NK-92 (cell line): ENCODE measurements around the gene EHD4.

ENCODE experiments used
- DNase-seq: peaks from one replicate; lab custom pipeline; 2025; ENCODE audit not compliant: unreplicated experiment; lab: John Stamatoyannopoulos, UW

The EHD4 gene

GRCh38 chr15:41995476-41995855, 23.1 kb upstream of the EHD4 start:
- no peak for DNase-seq

- DNase-seq: no peak
Observed at GRCh38 chr15:41994772-41995475, 22.6 kb upstream of the EHD4 start.

GRCh38 chr15:41994171-41994650, 21.9 kb upstream of the EHD4 start:
- DNase-seq: no peak

DNA sequence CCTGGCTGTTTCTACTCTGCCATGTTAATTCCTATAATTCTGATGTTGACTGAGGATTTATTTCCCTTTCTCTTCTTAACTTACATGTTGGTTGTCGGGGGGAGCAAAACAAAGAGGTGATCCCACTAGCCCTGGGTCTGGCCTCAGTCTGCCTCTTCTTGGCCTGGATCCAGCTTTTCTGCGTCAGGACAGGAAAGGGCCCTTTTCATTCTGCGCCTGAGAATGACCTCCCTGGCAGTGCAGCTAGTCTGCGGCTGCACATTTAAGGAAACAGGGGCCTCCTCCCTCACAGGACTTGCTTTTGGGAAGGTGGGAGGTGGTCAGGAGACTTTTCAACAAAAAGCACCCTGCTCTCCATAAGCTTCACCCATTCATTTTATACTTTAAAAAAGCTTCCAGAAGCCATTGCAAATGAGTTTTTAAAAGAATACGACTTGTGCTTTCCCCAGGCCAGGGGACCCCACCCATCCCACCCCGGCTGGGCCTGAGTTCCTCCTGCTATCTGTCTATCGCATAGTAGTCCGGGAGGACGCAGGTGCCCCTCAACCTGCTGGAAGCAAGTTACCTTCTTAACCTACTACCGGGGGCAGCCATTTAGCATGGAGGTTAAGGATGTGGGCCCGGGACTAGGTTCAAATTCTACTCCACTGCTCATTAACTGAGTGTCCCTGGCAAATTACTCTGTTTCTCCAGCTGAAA, 21.3 kb upstream of the EHD4 start:
- DNase-seq: no peak

- DNase-seq: no peak
Observed at GRCh38 chr15:41992803-41993190, 20.4 kb upstream of the EHD4 start.

DNA sequence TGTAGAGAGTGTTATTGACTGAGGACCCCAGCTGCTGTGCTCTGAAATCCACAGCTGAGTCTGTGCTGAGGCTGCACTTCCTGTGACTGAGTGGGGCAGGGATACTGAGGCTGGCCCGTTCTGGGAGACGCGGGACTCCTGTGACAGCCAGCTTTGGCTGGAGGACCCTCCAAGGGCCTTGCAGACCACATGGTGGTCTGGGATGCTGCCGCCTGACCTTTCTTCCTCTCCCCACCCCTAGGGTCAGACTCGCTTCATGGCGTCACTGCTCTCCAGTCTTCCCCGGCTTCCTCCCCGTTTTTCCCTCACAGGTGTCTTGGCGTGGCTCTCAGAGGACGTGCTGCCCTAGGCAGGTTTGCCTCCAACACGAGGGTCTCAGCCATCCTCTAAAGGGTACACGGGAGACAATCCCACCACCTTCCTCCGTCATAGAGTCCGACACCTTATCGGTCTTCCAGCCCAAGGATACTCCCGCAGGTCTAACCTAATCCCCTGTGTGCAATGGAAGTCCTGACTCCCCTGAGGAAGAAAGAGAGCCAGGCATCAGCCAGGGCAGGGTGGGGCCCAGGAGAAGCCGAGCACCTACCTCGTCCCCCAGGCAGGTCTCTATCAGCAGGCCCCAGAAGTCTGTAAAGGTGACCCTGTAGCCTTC, 19.9 kb upstream of the EHD4 start:
- DNase-seq: no peak

DNA sequence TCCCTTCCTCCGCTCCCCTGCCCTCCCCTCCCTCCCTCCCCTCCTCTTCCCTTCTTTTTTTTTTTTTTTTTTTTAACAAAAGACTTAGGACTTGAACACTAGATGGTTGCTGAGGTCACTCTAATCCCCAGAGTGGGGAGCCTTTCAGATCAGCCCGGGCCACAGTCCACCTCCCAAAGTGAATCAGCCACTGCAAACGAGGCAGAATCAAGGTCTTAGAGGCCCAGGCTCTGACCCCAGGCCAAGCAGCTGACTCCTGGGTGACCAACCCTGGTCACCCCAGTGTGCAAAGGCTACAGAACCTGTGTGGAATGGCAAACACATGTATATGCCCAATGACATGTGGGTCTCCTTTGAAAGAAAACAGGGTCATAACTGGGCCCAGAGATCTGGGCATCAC, 18.3 kb upstream of the EHD4 start:
- DNase-seq: no peak

DNA sequence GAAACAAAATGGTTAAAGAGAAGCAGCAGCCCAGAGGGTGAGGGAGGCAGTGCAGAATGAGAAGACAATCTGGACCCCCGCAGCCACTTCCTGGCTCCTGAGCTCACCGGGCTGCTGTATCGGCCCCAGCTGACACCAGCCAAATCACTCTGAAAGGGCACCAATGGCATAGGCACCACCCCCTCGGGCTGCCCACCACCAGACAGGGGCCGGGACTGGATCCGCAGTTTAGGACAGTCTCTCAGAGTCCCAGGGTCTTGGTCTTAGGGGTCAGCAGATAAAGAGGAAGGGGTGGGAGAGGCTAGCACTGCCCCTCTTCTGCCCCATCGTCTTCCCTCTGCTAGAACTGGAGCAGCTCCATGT, 17.9 kb upstream of the EHD4 start:
- no peak for DNase-seq

- no peak for DNase-seq
Observed at GRCh38 chr15:41989573-41990242, 17.4 kb upstream of the EHD4 start.

GRCh38 chr15:41988896-41989572, 16.7 kb upstream of the EHD4 start:
- DNase-seq: no peak

DNA sequence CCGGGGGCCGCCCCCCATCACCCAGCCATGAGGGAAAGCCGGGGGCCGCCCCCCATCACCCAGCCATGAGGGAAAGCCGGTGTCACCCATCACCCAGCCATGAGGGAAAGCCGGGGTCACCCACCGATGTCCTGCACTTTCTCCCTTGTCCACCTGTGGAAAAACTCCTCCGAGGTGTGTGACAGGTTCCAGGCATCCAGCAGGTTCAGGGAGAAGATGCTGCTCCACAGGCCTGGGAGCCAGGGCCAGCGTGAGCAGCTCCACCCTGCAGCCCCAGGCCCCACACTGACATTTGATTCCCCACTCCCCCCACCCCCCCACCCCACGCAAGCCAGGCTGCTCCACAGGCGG, 15.5 kb upstream of the EHD4 start:
- DNase-seq: no peak

GRCh38 chr15:41987246-41987924, 15.0 kb upstream of the EHD4 start:
- no peak for DNase-seq

- DNase-seq: no peak
Observed at GRCh38 chr15:41985236-41986160, 13.1 kb upstream of the EHD4 start.

DNA sequence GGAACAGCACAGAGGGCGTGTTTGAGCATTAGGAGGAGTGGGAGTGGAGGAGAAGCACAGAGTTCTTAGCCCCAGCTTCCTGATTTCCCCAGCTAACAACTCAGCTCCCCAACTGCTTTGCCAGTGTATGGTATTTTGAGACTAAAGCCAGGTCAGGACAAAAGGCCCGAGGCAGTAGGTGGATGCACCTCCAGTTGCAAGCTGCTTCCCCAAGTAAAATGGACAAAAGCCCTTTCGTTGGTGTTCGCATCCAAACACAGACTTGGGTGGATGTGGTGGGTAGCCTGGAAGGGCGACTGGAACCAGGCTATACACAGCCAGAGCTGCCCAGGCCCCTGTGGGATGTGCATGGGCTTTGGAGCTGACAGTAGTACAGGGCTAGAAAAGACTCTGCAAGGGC, 12.3 kb upstream of the EHD4 start:
- no peak for DNase-seq

DNA sequence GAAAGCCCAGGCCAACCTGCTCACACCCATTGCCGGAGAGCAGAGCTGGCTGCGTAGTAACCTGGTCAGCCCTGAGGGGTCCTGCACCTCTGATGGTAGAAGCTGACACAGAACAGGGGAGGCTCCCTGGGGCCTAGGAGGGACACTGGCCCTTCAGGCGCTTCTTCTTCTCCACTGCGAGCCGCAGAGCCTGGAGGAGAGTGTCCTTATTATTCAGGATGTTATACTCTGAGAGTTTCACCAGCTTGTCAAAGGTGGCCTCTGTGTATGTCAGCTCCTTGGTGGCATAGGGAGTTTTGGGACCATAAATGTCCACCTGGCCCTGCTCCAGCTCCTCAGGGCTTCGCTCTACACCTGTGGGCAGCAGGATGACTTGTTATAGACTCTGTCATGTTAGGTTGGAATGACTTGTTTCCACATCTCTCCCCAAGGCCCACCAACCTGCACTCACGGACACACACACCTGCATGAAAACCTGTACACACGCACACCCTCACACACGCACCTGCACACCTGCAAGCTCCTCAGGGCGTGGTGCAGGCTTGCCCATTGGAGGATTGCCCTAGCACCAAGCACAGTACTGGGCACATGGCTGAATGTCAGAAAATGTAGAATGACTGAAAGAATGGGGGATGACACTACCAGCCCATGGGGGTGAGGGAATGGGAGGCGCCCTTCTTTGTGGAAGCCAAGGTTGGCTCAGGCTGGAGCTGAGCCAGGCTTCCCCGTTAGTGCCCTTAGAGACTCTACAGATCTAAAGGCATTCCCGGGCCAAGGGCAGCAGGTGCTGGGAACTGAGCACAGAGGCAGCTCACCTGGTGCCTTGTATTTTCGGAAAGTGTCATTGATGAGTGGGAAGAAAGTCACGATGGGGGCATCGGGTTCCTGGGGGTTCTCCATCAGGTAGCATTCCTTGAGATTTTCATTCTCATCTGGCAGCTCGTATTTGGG, 11.5 kb upstream of the EHD4 start:
- no peak for DNase-seq

DNA sequence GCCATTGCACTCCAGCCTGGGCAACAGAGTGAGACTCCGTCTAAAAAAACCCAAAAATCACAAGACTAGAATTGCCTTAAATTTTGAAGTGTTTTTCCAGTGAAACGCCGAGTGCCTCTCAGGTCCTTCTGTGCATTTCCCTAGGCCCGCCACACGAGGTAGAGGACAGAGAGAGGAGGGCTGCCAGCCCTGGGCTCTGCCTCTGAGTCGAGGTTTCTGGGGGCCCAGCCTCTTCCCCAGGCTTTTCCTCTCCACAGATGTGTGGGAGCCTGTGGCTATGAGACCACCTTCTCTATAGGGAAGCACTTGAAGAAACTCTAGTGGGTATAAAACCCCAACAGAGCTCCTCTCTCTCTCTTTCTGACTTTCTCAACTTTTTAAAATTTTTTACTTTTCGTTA, 10.9 kb upstream of the EHD4 start:
- DNase-seq: no peak

GRCh38 chr15:41982133-41982930, 10.0 kb upstream of the EHD4 start:
- no peak for DNase-seq
